SK-N-MC (cell line): ENCODE results near the gene SSC4D.

Experiments
- EZH2 ChIP-seq: fragments of 200-600 bp; sonication (generic); IDR thresholded peaks from one replicate; pipeline ENCODE4 v1.6.1; 2017; ENCODE audit warnings: antibody characterized with exemption
- FOXP2 ChIP-seq: optimal IDR thresholded peaks from 2 replicates; pipeline ENCODE3; 2011; ENCODE audit warnings: mild to moderate bottlenecking, moderate library complexity; ENCODE audit not compliant: insufficient read depth; ENCODE audit errors: extremely low read length, control extremely low read depth
- POLR2AphosphoS5 ChIP-seq: IDR thresholded peaks from 2 replicates; pipeline ENCODE4 v1.6.1; 2012; ENCODE audit warnings: mild to moderate bottlenecking, low read depth, low read length, borderline replicate concordance

DNA sequence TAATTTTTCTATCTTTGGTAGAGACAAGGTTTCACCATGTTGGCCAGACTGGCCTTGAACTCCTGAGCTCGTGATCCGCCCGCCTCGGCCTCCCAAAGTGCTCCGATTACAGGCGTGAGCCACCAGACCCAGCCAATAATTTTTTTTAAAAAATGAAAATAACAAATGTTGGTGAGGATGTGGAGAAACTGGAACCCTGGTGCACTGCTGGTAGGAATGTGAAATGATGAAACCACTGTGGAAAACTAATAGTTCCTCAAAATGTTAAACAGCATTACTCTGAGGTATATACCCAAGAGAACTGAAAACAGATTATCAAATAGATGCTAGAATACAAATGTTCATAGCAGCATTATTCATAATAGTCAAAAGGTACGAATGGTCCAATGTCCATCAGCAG is 27.7 kb downstream of the SSC4D start:
- TF ChIP-seq POLR2AphosphoS5 (no peak), EZH2 (no peak), FOXP2 (no peak)
